ENCODE results near the gene PTGER4.
"Not testable (repeated sequence)": the region's sequence is repeated elsewhere in the genome, so short reads cannot be mapped to it uniquely, and the experiment has no call there.

Gene PTGER4

DNA sequence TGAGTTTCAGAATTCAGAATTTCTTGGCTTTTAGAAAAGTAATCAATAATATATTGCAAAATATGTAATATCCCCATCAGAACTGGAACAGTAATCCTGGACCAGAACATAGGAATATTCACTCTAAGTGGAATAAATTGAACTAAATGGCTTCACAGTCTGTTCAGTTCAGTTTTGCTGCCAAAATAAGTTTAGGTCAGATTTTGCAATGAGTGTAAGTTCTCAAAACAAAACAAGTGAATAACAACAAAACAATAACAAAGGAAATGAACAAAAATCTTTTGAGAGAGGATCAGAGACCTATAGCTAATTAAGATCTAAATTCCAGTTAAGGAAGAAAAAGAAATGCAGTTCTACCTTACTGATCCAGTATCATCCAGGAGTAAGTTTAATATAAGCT, 9.3 kb downstream of the PTGER4 start:
- no peak for DNase-seq (ENCODE audit: low read depth in 2 of 2, low spot score in 1 of 2)

DNA sequence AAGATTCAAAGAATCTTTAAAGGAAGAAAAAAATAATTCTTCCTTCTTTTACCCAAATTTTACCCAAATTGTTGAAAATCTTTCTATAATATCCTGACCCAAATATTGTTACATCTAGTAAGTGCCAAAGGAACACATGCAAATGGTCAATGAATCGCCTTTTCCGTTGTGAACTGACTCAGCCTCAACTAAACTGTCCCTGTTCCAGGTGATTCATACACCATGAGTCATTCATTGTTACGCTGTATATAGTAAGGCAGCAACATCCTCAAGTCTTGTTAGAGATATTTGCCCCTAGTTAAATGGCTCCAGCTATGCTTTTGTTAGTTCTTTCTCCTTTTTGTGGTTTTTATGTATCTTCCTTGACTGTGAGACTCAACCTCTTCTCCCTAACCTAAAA, 9.7 kb downstream of the PTGER4 start:
- DNase-seq (ENCODE audit: low read depth in 2 of 2, low spot score in 1 of 2) = peak in 1 of 2 donors; percentile 30

DNA sequence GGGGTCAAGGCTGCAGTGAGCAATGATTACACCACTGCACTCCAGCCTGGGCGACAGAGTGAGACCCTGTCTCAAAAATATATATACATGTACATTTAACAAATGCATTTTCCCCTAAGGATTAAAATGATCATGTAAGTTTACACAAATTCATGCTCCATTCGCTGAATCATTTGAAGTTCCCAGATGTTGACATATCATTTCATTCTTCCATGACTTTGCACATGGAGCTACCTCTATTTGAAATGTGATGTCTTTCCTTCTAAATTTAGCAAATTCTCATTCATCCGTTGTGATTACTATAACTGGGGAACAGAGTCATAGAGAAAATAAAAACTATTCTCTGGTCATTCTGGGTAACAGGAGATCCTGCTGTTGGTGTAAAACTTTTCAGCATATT, 10.6 kb downstream of the PTGER4 start:
- no peak for DNase-seq (ENCODE audit: low read depth in 2 of 2, low spot score in 1 of 2)

DNA sequence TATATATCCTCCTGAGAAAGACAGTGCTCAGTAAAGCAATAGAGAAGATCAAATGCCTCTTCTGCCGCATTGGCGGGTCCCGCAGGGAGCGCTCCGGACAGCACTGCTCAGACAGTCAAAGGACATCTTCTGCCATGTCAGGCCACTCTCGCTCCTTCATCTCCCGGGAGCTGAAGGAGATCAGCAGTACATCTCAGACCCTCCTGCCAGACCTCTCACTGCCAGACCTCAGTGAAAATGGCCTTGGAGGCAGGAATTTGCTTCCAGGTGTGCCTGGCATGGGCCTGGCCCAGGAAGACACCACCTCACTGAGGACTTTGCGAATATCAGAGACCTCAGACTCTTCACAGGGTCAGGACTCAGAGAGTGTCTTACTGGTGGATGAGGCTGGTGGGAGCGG, 12.2 kb downstream of the PTGER4 start:
- DNase-seq (ENCODE audit: low read depth in 2 of 2, low spot score in 1 of 2) = no peak

DNA sequence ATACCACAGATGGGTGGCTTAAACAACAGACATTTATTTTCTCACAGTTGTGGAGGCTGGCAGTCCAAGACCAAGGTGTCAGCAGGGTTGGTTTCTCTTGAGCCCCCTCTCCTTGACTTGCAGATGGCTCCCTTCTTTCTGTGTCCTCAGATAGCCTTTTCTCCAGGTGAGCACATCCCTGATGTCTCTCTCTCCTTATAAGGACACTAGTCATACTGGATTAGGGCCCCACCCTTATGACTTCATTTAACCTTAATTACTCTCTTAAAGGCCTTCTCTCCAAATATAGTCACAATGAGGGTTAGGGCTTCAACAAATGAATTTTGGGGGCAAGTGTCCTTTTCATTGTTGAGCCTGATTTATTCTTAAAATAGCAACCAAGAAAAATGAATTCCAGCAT, 14.7 kb downstream of the PTGER4 start:
- DNase-seq (ENCODE audit: low read depth in 2 of 2, low spot score in 1 of 2) = no peak

DNA sequence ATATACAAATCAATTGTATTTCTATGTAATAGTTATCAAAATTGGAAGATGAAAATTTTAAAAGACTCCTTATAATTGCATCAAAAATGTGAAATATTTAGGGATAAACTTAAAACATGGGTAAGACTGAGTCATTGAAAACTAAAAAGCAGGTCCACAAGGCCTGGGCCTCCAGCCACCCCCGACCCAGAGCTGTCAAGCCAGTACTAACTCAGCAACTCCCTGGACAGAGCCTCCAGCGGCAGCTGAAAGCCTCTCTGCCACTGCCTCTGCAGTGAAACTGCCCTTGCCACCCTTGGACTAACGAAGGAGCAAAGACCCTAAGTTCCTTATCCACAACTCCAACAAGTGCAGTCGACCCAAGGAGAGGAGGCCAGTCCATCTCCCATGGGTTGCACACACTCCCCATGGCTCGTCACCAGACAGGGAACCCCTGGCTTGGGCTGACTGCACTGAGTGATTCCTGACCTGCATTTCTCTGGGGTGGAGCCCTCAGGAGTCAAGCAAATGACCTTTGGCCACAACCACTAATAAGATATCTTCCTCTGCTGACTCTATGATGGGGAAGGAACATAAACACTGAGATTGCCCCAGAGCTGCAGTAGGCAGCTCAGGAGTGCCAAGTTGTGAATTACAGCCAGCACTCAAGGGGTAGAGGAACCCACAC, 20.5 kb downstream of the PTGER4 start:
- no peak for DNase-seq (ENCODE audit: low read depth in 2 of 2, low spot score in 1 of 2)

DNA sequence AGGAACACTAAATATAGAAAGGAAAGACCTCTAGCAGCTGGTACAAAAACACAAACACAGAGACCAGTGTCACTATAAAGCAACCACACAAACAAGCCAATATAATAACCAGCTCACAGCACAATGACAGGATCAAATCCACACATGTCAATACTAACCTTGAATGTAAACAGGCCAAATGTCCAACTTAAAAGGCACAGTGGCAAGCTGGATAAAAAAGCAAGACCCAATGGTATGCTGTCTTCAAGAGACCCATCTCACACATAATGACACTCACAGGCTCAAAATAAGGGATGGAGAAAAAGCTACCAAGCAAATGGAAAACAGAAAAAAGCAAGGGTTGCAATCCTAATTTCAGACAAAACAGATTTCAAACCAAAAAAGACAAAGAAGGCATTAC, 22.3 kb downstream of the PTGER4 start:
- DNase-seq (ENCODE audit: low read depth in 2 of 2, low spot score in 1 of 2) = not testable (repeated sequence)

DNA sequence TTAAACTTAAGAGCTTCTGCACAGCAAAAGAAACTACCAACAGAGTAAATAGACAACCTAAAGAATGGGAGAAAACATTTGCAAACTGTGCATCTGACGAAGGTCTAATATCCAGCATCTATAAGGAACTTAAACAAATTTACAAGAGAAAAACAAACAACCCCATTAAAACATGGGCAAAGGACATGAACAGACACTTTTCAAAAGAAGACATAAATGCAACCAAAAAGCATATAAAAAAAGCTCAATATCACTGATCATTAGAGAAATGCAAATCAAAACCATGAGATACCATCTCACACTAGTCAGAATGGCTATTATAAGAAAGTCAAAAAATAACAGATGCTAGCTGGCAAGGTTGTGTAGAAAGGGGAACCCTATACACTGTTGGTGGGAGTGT, 25.8 kb downstream of the PTGER4 start:
- not testable (repeated sequence) for DNase-seq (ENCODE audit: low read depth in 2 of 2, low spot score in 1 of 2)

DNA sequence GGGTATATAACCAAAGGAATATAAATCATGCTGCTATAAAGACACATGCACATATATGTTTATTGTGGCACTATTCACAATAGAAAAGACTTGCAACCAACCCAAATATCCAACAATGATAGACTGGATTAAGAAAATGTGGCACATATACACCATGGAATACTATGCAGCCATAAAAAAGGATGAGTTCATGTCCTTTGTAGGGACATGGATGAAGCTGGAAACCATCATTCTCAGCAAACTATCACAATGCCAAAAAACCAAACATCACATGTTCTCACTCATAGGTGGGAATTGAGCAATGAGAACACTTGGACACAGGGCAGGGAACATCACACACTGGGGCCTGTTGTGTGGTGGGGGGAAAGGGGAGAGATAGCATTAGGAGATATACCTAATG, 30.9 kb downstream of the PTGER4 start:
- DNase-seq (ENCODE audit: low read depth in 2 of 2, low spot score in 1 of 2) = not testable (repeated sequence)

DNA sequence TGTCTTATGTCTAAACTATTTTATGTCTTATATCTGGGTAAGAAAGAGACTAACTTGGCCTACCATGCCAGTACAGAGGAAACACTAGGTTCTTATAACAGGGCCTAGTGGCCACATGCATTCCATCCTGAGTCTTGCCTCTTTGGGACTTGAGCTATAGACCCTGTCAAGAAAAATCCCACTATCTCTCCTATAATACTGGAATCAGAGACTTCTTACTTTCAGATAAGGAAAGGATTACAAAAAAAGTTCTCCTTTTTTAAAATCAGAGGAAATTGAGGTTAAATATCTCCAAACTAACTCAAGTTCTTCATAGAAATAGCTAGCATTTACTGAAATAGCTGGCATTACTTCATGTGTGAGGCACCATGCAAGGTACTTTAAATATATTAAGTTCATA, 34.3 kb downstream of the PTGER4 start:
- DNase-seq (ENCODE audit: low read depth in 2 of 2, low spot score in 1 of 2) = no peak

DNA sequence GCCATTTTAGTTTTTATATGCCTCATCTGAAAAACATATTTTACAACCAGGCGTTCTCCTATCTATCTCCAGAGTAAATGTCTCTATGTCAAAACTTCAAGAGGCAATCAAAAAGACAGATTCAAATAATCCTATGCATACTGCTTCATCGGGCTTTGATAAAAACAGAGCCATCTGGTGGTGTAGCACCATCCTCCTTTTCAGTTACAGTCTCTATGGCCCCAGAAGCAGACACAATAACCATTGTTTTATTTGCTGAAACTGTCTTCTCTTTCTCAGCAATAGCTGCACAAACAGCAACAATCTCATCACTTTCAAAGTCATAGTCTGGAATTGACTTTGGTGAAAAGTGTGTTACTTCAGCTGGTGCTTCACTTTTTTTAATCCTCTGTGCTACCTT, 36.3 kb downstream of the PTGER4 start:
- DNase-seq (ENCODE audit: low read depth in 2 of 2, low spot score in 1 of 2) = no peak

DNA sequence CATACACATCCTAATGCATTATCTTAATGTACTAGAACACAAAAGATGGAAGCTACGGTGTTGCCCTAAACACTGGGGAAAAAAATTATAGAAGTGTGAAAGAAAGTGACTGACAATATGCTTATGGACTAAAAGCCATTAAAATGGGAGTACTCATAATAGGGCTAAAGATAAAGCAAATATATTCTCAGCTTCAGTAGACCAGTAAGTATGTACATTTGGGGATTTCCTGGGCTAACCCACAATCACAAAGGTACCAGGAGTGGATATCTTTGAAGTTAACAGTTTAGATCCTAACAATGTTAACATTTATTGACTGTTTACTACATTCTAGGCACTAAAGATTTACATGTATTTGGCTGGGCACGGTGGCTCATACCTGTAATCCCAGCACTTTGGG, 36.9 kb downstream of the PTGER4 start:
- DNase-seq (ENCODE audit: low read depth in 2 of 2, low spot score in 1 of 2) = no peak

DNA sequence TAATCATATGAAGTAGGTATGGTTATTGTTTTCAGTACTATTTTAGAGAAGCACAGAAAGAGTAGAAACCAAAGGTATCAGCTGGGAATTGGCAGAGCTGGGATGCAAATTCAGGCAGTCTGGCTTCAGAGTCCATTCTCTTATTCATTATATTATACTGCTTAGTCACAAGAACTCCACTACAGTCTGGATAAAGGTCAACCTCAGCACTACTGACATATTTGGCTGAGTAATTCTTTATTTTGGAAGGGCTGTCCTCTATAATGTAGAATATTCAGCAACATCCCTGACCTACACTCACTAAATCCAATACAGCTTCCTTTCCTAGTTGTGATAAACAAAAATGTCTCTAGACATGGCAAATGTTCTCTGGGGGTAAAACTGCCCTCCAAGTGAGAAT, 37.6 kb downstream of the PTGER4 start:
- DNase-seq (ENCODE audit: low read depth in 2 of 2, low spot score in 1 of 2) = no peak

DNA sequence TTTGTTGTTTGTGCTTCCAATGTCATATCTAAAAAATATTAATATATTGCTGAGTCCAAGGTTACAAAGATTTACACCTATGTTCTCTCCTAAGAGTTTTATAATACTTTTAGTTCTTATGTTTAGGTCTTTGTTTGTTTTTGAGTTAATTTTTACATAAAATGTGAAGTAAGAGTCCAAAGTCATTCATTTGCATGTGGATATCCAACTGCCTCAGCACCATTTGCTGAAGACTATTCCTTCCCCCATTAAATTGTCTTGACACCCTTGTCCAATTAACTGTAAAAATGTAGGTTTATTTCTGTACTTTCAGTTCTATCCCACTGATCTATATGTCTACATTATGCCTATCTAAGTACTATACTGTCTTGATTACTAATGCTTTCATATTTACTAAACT, 40.4 kb downstream of the PTGER4 start:
- no peak for DNase-seq (ENCODE audit: low read depth in 2 of 2, low spot score in 1 of 2)

DNA sequence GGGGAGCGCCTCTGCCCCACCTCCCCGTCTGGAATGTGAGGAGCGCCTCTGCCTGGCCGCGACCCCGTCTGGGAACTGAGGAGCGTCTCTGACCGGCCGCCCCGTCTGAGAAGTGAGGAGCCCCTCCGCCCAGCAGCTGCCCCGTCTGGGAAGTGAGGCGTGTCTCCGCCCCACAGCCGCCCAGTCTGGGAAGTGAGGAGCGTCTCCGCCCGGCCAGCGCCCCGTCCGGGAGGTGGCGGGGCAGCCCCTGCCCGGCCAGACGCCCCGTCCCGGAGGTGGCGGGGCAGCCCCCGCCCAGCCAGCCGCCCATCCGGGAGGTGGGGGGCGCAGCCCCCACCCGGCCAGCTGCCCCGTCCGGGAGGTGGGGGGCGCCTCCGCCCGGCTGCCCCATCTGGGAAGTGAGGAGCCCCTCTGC, 42.8 kb downstream of the PTGER4 start:
- not testable (repeated sequence) for DNase-seq (ENCODE audit: low read depth in 2 of 2, low spot score in 1 of 2)

DNA sequence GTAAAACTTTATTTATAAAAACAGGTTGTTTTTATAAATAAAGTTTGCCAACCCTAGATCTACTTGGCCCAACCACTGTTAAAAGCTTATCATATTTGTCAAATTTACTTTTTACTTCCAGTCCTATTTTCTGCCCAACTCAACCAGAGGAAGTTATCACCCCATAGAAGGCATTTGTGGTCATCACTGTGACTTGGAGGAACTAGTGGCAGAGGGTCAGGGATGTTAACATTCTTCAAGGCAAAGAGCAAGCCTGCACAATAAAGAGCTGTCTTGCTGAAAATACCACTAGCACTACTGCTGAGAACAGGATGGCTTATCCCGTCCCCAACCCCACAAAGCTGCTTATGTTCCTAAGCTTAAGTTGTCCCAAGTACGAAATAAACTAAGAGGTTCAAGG, 53.7 kb downstream of the PTGER4 start:
- DNase-seq (ENCODE audit: low read depth in 2 of 2, low spot score in 1 of 2) = no peak

DNA sequence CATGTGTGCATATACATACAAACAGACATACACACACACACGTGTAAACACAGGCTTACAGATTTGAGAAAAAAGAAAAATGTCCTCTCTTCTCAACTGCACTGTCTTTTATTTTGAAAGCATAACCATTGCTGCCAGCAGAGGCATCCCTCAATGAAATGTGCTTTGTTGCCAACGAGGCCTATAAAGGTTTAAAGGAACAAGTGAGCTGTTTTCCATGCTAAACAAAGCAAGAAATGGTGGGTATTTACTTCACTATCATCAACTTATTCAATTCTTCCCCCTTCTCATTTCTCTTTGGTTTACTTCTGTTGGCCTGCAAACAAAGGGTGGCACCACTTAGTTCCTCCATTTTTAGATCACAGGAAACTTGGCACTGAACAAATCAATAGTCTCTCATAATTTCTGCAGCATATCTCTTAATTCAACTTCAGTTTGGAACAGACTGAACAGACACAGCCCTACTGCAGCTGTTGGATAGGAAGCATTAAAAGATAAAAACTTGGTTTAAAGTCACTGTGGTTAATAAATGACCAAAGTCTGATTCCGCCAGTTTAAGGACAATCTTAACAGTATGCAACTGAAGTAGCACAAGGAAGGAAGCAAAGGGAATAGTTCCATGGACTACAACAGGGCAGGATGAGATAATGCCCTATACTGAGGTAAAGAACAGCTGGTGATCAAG, 54.3 kb downstream of the PTGER4 start:
- no peak for DNase-seq (ENCODE audit: low read depth in 2 of 2, low spot score in 1 of 2)

DNA sequence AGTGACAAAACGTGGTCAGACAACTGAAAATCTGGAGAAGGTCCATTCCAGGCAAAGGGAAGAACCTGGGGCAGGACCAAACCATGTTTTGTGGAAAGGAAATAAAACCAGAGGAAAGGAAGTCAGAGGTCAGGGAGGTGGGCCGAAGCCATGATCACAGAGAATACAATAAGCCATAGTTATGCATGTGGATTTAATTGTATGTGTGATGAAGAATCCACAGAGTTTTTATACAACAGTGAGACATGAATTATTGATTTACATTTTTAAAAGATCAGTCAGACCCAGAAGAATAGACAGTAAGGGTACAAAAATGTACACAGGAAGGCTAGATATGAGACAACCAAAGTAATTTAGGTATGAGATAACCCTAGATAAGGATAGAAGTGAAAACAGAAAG, 55.3 kb downstream of the PTGER4 start:
- no peak for DNase-seq (ENCODE audit: low read depth in 2 of 2, low spot score in 1 of 2)

DNA sequence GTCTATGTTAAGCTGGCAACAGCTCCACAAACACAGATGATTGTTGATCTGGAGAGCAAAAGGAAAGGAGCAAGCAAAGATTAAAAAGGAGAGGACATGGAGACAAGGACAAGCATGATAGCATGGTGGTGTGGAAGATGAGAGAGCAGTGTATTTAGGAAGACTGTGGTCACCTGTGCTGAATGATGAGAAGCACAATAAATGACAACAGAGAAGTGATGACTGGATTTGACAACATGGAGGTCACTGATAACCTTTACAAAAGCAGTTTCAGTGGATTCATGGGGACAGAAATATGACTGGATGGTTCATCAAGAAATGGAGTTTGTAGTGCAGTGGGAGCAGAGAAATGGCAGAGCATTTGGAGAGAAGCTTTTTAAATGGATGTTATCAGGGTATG, 55.9 kb downstream of the PTGER4 start:
- DNase-seq (ENCODE audit: low read depth in 2 of 2, low spot score in 1 of 2) = no peak

DNA sequence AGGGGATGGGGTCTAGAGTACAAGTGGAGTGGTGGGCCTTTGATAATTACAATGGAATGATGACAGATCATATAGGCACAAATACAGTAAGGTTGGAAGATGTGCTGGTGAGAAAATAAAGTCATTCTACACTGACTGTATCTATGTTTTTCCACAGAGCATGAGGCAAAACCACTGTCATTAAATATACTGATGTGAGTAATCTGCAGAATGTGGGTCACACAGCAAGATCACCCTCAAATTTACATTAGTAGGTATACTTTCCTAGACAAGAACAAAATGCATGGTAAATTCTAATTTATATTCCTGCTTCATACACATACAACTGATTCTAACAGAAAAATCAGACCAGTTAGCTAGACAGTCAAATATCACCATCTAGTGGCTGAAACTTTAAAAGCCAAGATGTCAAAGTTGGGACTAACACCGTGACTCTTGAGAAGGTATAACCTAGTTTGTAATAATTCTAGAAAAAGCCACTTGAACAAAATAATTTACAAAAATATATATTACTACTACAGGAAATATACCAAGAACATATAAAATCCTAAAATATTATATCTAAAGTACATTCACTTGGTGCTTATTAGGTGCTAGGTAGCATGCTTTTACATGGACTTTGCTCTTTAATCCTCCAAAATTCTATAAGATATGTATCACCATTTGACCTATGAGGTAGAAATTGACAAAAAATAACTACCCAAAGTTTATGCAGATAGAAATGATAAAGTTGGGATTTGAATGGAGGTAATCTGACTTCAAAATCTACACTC, 56.6 kb downstream of the PTGER4 start:
- DNase-seq (ENCODE audit: low read depth in 2 of 2, low spot score in 1 of 2) = no peak

DNA sequence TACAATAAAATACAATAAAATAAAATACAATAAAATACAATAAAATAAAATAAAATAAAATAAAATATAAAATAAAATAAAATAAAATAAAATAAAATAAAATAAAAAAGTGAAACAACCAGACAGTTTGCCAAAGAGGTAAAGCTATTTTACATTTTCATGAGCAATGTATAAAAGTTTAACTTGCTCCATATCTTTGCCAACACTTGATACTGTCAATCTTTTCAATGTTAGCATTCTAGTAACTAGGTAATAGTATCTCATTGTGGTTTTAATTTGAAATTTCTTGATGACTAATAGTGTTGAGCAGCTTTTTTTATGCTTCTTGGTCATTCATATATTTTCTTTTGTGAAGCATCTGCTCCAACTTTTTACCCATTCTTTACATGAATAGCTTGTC, 58.8 kb downstream of the PTGER4 start:
- DNase-seq (ENCODE audit: low read depth in 2 of 2, low spot score in 1 of 2) = no peak

All from stimulated activated CD8-positive, alpha-beta memory T cell treated with anti-CD3 and anti-CD28 coated beads, Interleukin-4, amount 100 ng/mL, for 4 hours (primary cell).